ENCODE results near the gene LDB2.
A peak's percentile ranks its signal among the peaks of the same experiment; 100 is the strongest.
"Not testable (repeated sequence)": the region's sequence is repeated elsewhere in the genome, so short reads cannot be mapped to it uniquely, and the experiment has no call there.

Gene LDB2

DNA sequence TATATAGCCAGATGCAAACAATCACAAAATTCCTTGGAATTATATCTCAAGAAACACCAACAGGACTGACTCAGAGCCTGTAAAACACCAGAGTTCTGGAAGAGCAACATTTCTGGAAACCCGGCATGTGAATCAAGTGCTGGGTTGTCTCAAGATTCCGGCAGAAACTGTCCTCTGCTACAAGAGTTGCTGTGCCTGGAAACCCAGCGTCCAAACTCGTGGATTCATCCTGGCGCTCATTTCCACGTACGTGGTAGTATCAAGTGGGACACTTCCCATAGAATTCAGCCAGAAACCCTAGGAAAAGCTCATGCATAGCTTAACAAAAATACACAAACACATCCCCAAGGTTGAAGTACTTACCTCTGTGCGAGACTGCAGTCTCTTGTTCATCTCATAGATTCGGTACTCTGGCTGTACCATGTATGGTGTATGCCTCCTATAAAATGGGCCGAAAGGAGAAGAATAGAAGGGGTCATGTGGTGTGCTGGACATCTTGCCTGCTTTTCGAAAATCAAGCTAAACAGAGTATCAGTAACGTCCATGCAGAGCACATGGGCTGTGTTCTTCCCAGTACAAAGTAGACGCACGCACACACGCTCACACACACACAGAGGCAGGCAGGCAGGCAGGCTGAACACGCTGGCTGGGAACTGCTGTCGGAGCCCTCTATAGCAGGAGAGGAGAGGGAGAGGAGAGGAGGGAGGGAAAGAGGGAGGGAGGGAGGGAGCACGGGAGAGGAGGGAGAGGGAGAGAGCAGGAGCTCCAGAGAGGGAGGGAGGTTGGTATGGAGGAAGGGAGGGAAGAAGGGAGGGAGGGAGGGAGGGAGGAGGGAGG is at the start of gene LDB2:
TSS of gene LDB2 (minus strand) at position 655 of the 837 bp plus-strand sequence.
- peak within 1 kb of the TSS; percentile 73 for H3K4me3 ChIP-seq
- TF ChIP-seq, protein P1, sequence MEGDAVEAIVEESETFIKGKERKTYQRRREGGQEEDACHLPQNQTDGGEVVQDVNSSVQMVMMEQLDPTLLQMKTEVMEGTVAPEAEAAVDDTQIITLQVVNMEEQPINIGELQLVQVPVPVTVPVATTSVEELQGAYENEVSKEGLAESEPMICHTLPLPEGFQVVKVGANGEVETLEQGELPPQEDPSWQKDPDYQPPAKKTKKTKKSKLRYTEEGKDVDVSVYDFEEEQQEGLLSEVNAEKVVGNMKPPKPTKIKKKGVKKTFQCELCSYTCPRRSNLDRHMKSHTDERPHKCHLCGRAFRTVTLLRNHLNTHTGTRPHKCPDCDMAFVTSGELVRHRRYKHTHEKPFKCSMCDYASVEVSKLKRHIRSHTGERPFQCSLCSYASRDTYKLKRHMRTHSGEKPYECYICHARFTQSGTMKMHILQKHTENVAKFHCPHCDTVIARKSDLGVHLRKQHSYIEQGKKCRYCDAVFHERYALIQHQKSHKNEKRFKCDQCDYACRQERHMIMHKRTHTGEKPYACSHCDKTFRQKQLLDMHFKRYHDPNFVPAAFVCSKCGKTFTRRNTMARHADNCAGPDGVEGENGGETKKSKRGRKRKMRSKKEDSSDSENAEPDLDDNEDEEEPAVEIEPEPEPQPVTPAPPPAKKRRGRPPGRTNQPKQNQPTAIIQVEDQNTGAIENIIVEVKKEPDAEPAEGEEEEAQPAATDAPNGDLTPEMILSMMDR (IDR thresholded peaks at IDR 0.05): no peak
- H3K27ac ChIP-seq: peak within 1 kb of the TSS in 1 of 2 donors; percentile 74
- peak; percentile 80 for DNase-seq (ENCODE audit: low spot score)

DNA sequence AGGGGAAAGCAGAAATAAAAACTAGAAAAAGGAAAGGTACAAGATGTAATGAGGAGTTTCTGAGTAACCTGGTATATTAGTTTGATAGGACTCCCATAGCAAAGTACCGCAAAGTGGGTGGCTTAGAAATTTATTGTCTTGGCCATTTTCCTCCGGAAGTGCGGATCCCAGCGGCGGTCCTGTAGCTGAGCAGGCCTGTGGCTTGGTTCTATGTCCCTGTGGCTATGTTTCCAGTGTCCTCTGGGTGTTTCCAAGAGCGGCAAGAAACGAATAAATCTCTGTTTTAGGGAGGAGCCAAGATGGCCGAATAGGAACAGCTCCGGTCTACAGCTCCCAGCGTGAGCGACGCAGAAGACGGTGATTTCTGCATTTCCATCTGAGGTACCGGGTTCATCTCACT is 44.0 kb upstream of the LDB2 start:
- H3K27ac ChIP-seq: no peak overlapping the region
- DNase-seq (ENCODE audit: low spot score): no peak
- TF ChIP-seq, protein P1 (IDR thresholded peaks at IDR 0.05): no peak
- no peak overlapping the region for H3K4me3 ChIP-seq

GRCh38 chr4:16939178-16939577 is 40.7 kb upstream of the LDB2 start:
- Histone ChIP-seq H3K4me3 (no peak overlapping the region), H3K27ac (no peak overlapping the region)
- TF ChIP-seq, protein P1 (IDR thresholded peaks at IDR 0.05): no peak
- no peak for DNase-seq (ENCODE audit: low spot score)

- no peak for DNase-seq (ENCODE audit: low spot score)
- Histone ChIP-seq H3K4me3 (no peak overlapping the region), H3K27ac (no peak overlapping the region)
- TF ChIP-seq, protein P1 (IDR thresholded peaks at IDR 0.05): no peak
These were observed 40.1 kb upstream of the LDB2 start for GRCh38 chr4:16938512-16939040.

DNA sequence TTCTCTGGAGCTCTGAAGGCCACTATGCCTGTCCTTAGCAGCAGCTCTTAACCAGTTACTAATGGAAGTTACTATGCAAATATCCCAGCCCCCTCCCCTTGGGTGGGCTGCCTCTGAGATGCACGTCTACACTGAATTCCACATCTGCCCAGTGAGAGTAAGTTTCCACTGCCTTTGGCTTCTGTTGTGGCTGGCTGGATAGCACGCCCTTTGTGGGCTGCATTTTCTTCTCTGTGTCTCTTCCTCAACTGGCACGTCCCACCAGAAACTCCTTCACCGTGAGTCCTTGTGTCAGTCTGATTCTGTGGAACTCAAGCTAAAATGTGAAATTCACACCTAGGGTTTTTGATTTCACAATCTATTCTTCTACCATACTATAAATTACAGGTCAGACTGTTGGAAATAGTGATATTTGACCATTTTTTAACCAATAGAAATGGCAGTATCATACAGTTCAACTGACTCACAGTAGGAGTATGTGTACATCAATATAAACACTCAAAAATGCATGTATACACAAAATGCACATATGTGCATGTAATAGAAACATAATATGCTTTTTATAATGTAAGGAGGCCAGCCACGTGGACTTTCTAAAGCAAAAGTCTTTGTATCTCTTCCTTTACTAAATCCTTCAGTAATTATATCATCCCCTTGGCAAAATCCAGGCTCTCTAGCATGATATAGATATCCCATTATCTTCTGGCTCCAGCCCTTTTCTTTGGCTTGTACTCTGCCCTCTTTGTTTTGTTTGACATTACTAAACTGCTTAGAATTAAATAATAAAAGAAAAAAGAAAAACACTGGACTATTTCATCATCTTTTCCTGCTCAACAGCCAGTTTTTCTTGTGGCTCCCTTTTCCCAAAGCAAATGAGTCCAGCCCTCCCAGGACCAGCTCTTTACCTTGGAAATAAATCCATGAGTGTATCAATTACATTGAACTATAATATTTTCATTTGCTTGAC is 33.2 kb upstream of the LDB2 start:
- DNase-seq (ENCODE audit: low spot score): no peak
- H3K4me3 ChIP-seq: no peak overlapping the region
- H3K27ac ChIP-seq: no peak overlapping the region
- TF ChIP-seq, protein P1 (IDR thresholded peaks at IDR 0.05): no peak

DNA sequence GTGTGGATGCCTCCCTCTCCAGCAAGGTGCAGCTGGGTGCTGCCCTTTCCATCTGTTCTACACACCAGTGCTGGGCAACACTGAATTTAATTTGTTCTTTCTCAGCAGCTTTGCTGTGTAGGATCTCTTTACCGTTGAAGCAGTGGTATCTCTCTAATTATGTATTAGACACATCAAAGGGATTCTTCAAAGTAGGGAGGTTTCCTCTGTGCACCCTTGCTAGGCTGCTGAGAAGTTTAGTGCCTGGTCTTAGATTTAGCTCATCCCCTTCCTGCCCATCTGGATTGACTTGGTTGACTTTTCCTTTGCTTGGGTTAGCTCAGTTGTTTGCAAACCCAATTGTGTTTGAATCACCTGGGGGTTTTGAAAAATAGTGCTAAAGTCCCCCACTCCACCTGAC is 27.8 kb upstream of the LDB2 start:
- no peak for DNase-seq (ENCODE audit: low spot score)
- no peak overlapping the region for H3K27ac ChIP-seq
- TF ChIP-seq, protein P1 (IDR thresholded peaks at IDR 0.05): no peak
- H3K4me3 ChIP-seq: no peak overlapping the region

- H3K4me3 ChIP-seq; H3K27ac ChIP-seq; DNase-seq (ENCODE audit: low spot score): not testable (repeated sequence)
These were observed 20.3 kb upstream of the LDB2 start for GRCh38 chr4:16918716-16919115.
